GM10266 (cell line): Measurements from ENCODE around the gene ZNF804B.

Source experiments
- DNase-seq: peaks from one replicate; pipeline ENCODE4 v3.0.0; 2012; ENCODE audit errors: extremely low spot score
- CTCF ChIP-seq: IDR thresholded peaks from 2 replicates; pipeline ENCODE4 v1.5.1; 2012; ENCODE audit warnings: mild to moderate bottlenecking, low read depth; ENCODE audit not compliant: control insufficient read depth, insufficient read depth; ENCODE audit errors: missing control alignments

ZNF804B gene

GRCh38 chr7:89027781-89028180 lies 268.3 kb downstream of the ZNF804B start:
- no peak for TF ChIP-seq CTCF
- DNase-seq, result no peak

GRCh38 chr7:89028319-89028718 lies 268.8 kb downstream of the ZNF804B start:
- TF ChIP-seq CTCF, result no peak
- no peak for DNase-seq

GRCh38 chr7:89029864-89030263 lies 270.4 kb downstream of the ZNF804B start:
- DNase-seq, result no peak
- TF ChIP-seq CTCF, result no peak

- no peak for DNase-seq
- no peak for TF ChIP-seq CTCF
Observed at GRCh38 chr7:89041240-89041639, 281.7 kb downstream of the ZNF804B start.

- no peak for TF ChIP-seq CTCF
- no peak for DNase-seq
Observed at GRCh38 chr7:89042940-89043339, 283.4 kb downstream of the ZNF804B start.

GRCh38 chr7:89049043-89049442 lies 289.5 kb downstream of the ZNF804B start:
- no peak for DNase-seq
- no peak for TF ChIP-seq CTCF

GRCh38 chr7:89053130-89053529 lies 293.6 kb downstream of the ZNF804B start:
- no peak for DNase-seq
- TF ChIP-seq CTCF, result no peak
